ENCODE data around the gene EID1.
"Not testable (repeated sequence)": the region's sequence is repeated elsewhere in the genome, so short reads cannot be mapped to it uniquely, and the experiment has no call there.

EID1 gene

GRCh38 chr15:48842501-48842900, 35.4 kb upstream of the EID1 start:
- TF ChIP-seq POLR2AphosphoS5 (IDR thresholded peaks at IDR 0.05; ENCODE audit: low read depth), result no peak
- no peak overlapping the region for H3K4me3 ChIP-seq (replicated peaks; ENCODE audit: insufficient read depth, low read length)
- DNase-seq (ENCODE audit: low read depth in 1 of 2, low spot score in 1 of 2), result no peak
- H3K27ac ChIP-seq (replicated peaks), result no peak overlapping the region
- no peaks in the 10 kb centered on the region for H3K27me3 ChIP-seq (ENCODE audit: insufficient read depth, poor library complexity, severe bottlenecking)

- H3K4me3 ChIP-seq (replicated peaks; ENCODE audit: insufficient read depth, low read length), result no peak overlapping the region
- H3K27ac ChIP-seq (replicated peaks), result no peak overlapping the region
- no peaks in the 10 kb centered on the region for H3K27me3 ChIP-seq (ENCODE audit: insufficient read depth, poor library complexity, severe bottlenecking)
- DNase-seq (ENCODE audit: low read depth in 1 of 2, low spot score in 1 of 2), result no peak
- no peak for TF ChIP-seq SPI1 (IDR thresholded peaks at IDR 0.05; ENCODE audit: borderline replicate concordance, low read depth)
- TF ChIP-seq REST (IDR thresholded peaks at IDR 0.05; ENCODE audit: insufficient replicate concordance, low read depth), result no peak
- TF ChIP-seq, protein P1, sequence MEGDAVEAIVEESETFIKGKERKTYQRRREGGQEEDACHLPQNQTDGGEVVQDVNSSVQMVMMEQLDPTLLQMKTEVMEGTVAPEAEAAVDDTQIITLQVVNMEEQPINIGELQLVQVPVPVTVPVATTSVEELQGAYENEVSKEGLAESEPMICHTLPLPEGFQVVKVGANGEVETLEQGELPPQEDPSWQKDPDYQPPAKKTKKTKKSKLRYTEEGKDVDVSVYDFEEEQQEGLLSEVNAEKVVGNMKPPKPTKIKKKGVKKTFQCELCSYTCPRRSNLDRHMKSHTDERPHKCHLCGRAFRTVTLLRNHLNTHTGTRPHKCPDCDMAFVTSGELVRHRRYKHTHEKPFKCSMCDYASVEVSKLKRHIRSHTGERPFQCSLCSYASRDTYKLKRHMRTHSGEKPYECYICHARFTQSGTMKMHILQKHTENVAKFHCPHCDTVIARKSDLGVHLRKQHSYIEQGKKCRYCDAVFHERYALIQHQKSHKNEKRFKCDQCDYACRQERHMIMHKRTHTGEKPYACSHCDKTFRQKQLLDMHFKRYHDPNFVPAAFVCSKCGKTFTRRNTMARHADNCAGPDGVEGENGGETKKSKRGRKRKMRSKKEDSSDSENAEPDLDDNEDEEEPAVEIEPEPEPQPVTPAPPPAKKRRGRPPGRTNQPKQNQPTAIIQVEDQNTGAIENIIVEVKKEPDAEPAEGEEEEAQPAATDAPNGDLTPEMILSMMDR (IDR thresholded peaks at IDR 0.05; ENCODE audit: insufficient read depth, low read length), result no peak
- no peak for TF ChIP-seq POLR2AphosphoS5 (IDR thresholded peaks at IDR 0.05; ENCODE audit: low read depth)
- TF ChIP-seq GABPA (IDR thresholded peaks at IDR 0.05; ENCODE audit: low read depth), result no peak
These were observed 32.8 kb upstream of the EID1 start for GRCh38 chr15:48845123-48845522.

DNA sequence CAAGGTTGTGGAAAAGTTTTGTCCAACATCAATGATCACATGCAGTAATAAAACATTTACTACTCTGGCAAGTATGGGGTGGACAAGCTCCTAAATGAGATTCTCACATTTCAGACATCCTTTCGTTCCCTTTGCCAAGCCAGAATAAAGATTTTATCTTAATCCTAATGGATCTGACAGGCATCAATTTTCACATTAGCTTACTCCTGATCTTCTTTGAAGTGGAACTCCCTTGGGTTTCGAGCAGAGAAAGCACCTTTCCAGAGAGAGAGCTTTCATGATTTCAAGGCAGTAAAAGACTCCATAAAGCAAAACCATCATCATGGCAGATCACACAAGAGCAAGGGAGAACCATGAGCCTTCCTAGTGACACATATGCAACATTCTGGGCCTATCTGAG, 27.3 kb upstream of the EID1 start:
- no peak for TF ChIP-seq GABPA (IDR thresholded peaks at IDR 0.05; ENCODE audit: low read depth)
- no peak for TF ChIP-seq POLR2AphosphoS5 (IDR thresholded peaks at IDR 0.05; ENCODE audit: low read depth)
- no peak for TF ChIP-seq SPI1 (IDR thresholded peaks at IDR 0.05; ENCODE audit: borderline replicate concordance, low read depth)
- TF ChIP-seq REST (IDR thresholded peaks at IDR 0.05; ENCODE audit: insufficient replicate concordance, low read depth), result no peak
- TF ChIP-seq, protein P1 (IDR thresholded peaks at IDR 0.05; ENCODE audit: insufficient read depth, low read length), result no peak
- no peak overlapping the region for H3K4me3 ChIP-seq (replicated peaks; ENCODE audit: insufficient read depth, low read length)
- no peaks in the 10 kb centered on the region for H3K27me3 ChIP-seq (ENCODE audit: insufficient read depth, poor library complexity, severe bottlenecking)
- DNase-seq (ENCODE audit: low read depth in 1 of 2, low spot score in 1 of 2), result no peak
- no peak overlapping the region for H3K27ac ChIP-seq (replicated peaks)

GRCh38 chr15:48851956-48852355, 26.0 kb upstream of the EID1 start:
- H3K27ac ChIP-seq (replicated peaks), result no peak overlapping the region
- no peaks in the 10 kb centered on the region for H3K27me3 ChIP-seq (ENCODE audit: insufficient read depth, poor library complexity, severe bottlenecking)
- TF ChIP-seq, protein P1 (IDR thresholded peaks at IDR 0.05; ENCODE audit: insufficient read depth, low read length), result no peak
- no peak for TF ChIP-seq POLR2AphosphoS5 (IDR thresholded peaks at IDR 0.05; ENCODE audit: low read depth)
- no peak overlapping the region for H3K4me3 ChIP-seq (replicated peaks; ENCODE audit: insufficient read depth, low read length)
- no peak for DNase-seq (ENCODE audit: low read depth in 1 of 2, low spot score in 1 of 2)

DNA sequence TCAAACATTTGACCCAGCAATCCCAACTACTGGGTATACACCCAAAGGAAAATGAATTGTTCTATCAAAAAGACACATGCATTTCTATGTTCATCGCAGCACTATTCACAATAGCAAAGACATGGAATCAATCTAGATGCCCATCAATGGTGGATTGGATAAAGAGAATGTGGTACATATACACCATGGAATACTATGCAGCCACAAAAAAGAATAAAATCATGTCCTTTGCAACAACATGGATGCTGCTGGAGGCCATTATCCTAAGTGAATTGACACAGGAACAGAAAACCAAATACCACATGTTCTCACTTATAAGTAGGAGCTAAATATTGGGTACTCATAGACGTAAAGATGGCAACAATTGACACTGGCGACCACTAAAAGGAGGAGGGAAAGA, 23.5 kb upstream of the EID1 start:
- not testable (repeated sequence) for H3K27ac ChIP-seq (replicated peaks); H3K4me3 ChIP-seq (replicated peaks; ENCODE audit: insufficient read depth, low read length); H3K27me3 ChIP-seq (ENCODE audit: insufficient read depth, poor library complexity, severe bottlenecking); DNase-seq (ENCODE audit: low read depth in 1 of 2, low spot score in 1 of 2)

Measured in HL-60 (cell line).